Cardiac muscle cell (in vitro differentiated cells and primary cell): Measurements from ENCODE around the gene XRN2. TPM values are rescaled to one million over a fixed set of nuclear protein-coding genes. Genes with fewer than 3 reads are reported as not detected.
"Not testable (repeated sequence)": the region's sequence is repeated elsewhere in the genome, so short reads cannot be mapped to it uniquely, and the experiment has no call there.

Experiments
- DNase-seq, 2 donors: peaks; one replicate each; pipeline versions ENCODE4 v3.0.0 to v3.0.0-alpha.2; 2010 to 2017; ENCODE audit warnings: low read depth in 1 of 2, low spot score in 1 of 2
- H3K27ac ChIP-seq: fragments of 200-600 bp; sonication (generic); 2 replicates; pipeline ENCODE4 v1.5.1; 2016
- H3K27me3 ChIP-seq: fragments of 200-600 bp; sonication (generic); 2 replicates; pipeline ENCODE4 v1.6.0; 2016; ENCODE audit warnings: control low read depth
- H3K36me3 ChIP-seq: fragments of 200-600 bp; sonication (generic); 2 replicates; pipeline ENCODE4 v1.5.1; 2016; ENCODE audit warnings: control low read depth
- H3K4me1 ChIP-seq: fragments of 200-600 bp; sonication (generic); 2 replicates; pipeline ENCODE4 v1.8.1; 2017; ENCODE audit warnings: low read depth, mild to moderate bottlenecking, mixed run types
- H3K4me3 ChIP-seq: fragments of 200-600 bp; sonication (generic); 2 replicates; pipeline ENCODE4 v1.5.1; 2016; ENCODE audit warnings: mild to moderate bottlenecking
- H3K9me3 ChIP-seq: fragments of 200-600 bp; sonication (generic); 2 replicates; pipeline ENCODE4 v1.5.1; 2017; ENCODE audit warnings: low read depth, mild to moderate bottlenecking, control low read depth
- CTCF ChIP-seq: IDR thresholded peaks from 2 replicates; pipeline ENCODE4 v1.5.1; 2012; ENCODE audit warnings: low read depth, mild to moderate bottlenecking, low read length
- polyA plus RNA-seq: library from polyadenylated mRNA; unstranded; fragments of >200 nt; fragmentation: Nextera tagmentation; extraction: Ambion mirVana; gene quantifications from 2 replicates; pipeline ENCODE4 v1.2.1, GENCODE V29; 2016
- total RNA-seq: library from RNA; depleted of rRNA; stranded (reverse); fragments of >200 nt; gene quantifications from 2 replicates; pipeline ENCODE4 v1.2.3, GENCODE V29; 2016

The XRN2 gene
- total and polyA plus RNA-seq, 2 experiments from 2014 or later: 54.5 to 59.8 TPM

- Histone ChIP-seq H3K27me3 (peaks cover 100% of the 10 kb centered on the region), H3K9me3 (no peaks in the 10 kb centered on the region), H3K36me3 (no peaks in the 10 kb centered on the region), H3K4me1 (no peaks in the 10 kb centered on the region), H3K27ac (no peak overlapping the region), H3K4me3 (no peak overlapping the region)
- no peak for TF ChIP-seq CTCF
- DNase-seq: no peak
Measured at GRCh38 chr20:21396599-21397340, 93.6 kb downstream of the XRN2 start.

- DNase-seq: no peak
- no peak within 1 kb of the TSS for H3K4me3 ChIP-seq
- no peak within 1 kb of the TSS for H3K27ac ChIP-seq
- H3K27me3 ChIP-seq: peaks cover 100% of the 10 kb centered on the region
- TF ChIP-seq CTCF: no peak
- H3K9me3 ChIP-seq: no peaks in the 10 kb centered on the region
- no peaks in the 10 kb centered on the region for H3K4me1 ChIP-seq
- no peaks in the 10 kb centered on the region for H3K36me3 ChIP-seq
Measured at GRCh38 chr20:21397341-21398108, 94.4 kb downstream of the XRN2 start, which contains the start of gene NKX2-4. NKX2-4 (minus strand) TSS chr20:21397526; CDS start chr20:21397399, 127 bp downstream.

GRCh38 chr20:21398109-21399004 is 95.2 kb downstream of the XRN2 start:
- Histone ChIP-seq H3K4me1 (no peaks in the 10 kb centered on the region), H3K4me3 (no peak overlapping the region), H3K27me3 (peaks cover 100% of the 10 kb centered on the region), H3K27ac (no peak overlapping the region), H3K9me3 (no peaks in the 10 kb centered on the region), H3K36me3 (no peaks in the 10 kb centered on the region)
- no peak for TF ChIP-seq CTCF
- DNase-seq: no peak

GRCh38 chr20:21399005-21399475 is 95.9 kb downstream of the XRN2 start:
- peaks cover 100% of the 10 kb centered on the region for H3K27me3 ChIP-seq
- H3K4me1 ChIP-seq: no peaks in the 10 kb centered on the region
- H3K4me3 ChIP-seq: no peak overlapping the region
- no peak for DNase-seq
- no peaks in the 10 kb centered on the region for H3K36me3 ChIP-seq
- no peak overlapping the region for H3K27ac ChIP-seq
- TF ChIP-seq CTCF: no peak
- H3K9me3 ChIP-seq: no peaks in the 10 kb centered on the region

- Histone ChIP-seq H3K4me3 (no peak overlapping the region), H3K9me3 (no peaks in the 10 kb centered on the region), H3K27me3 (peaks cover 4% of the 10 kb centered on the region), H3K4me1 (no peaks in the 10 kb centered on the region), H3K36me3 (no peaks in the 10 kb centered on the region), H3K27ac (no peak overlapping the region)
- DNase-seq: no peak
- no peak for TF ChIP-seq CTCF
Measured at GRCh38 chr20:21411725-21412124, 108.6 kb downstream of the XRN2 start.

- not testable (repeated sequence) for H3K27ac ChIP-seq, H3K27me3 ChIP-seq, DNase-seq, H3K4me3 ChIP-seq, H3K4me1 ChIP-seq, H3K9me3 ChIP-seq, H3K36me3 ChIP-seq
Measured at GRCh38 chr20:21413996-21414395, 110.9 kb downstream of the XRN2 start.

GRCh38 chr20:21419147-21419546 is 116.0 kb downstream of the XRN2 start:
- H3K27me3 ChIP-seq, DNase-seq, H3K27ac ChIP-seq, H3K4me1 ChIP-seq, H3K4me3 ChIP-seq, H3K36me3 ChIP-seq, H3K9me3 ChIP-seq: not testable (repeated sequence)
